Testis (tissue), 2 donors: ENCODE results near the gene MRPL18.

ENCODE experiments used
- POLR2A ChIP-seq: fragments of 450-650 bp; IDR thresholded peaks from one replicate; pipeline ENCODE4 v1.6.1; 2017; ENCODE audit warnings: antibody characterized with exemption, mild to moderate bottlenecking, moderate library complexity
- TF ChIP-seq, protein P1 (sequence below), 3 experiments: fragments of 450-650 bp in 2 of 3; fragments of 200-600 bp in 1 of 3; sonication (generic) in 1 of 3; IDR thresholded peaks; one replicate each; pipeline ENCODE4 v1.5.1; 2016 to 2019; ENCODE audit warnings: antibody characterized with exemption in 3 of 3, mild to moderate bottlenecking in 2 of 3, moderate library complexity in 1 of 3

DNA sequence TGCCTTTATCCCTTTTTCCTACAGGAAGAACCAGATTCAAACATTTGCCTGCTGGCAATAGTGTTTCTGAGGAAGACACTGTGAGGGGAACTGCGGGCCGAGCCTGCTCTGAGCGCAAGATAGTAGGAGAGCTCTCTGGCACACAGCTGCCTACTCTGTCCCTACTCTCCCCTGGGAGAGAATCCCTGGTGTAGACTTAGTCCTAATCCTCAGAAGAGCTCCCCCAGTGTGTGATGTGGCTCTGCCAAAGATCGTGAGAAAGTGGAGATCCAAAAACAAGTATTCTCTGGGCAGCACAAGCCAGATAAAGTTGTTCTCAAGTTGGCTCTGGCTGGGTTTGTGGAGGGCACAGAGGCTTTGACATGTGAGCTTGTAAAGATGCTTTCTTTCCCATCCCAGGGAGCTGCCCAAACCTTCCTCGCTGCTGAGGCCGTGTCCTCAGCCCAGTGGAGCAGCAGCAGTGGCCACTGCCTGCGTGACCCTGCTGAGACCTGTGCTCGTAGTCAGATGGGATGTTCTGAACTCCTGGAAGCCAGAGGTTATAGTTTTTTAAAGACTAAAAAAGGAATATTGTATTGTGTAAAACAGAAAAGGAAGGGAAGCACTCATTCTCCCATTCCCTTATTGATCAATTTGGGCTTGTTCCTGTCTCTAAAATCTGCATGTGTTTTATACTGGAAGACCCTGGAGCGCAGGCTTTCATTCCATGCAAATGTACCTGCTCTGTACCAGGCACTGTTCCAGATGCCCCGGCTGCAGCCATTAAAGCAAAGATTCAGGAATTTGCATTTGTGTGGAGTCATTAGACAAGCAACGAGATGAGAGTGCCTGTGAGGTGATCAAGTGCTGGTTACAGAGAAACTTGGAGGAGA lies 40.5 kb downstream of the MRPL18 start:
- TF ChIP-seq, protein P1, sequence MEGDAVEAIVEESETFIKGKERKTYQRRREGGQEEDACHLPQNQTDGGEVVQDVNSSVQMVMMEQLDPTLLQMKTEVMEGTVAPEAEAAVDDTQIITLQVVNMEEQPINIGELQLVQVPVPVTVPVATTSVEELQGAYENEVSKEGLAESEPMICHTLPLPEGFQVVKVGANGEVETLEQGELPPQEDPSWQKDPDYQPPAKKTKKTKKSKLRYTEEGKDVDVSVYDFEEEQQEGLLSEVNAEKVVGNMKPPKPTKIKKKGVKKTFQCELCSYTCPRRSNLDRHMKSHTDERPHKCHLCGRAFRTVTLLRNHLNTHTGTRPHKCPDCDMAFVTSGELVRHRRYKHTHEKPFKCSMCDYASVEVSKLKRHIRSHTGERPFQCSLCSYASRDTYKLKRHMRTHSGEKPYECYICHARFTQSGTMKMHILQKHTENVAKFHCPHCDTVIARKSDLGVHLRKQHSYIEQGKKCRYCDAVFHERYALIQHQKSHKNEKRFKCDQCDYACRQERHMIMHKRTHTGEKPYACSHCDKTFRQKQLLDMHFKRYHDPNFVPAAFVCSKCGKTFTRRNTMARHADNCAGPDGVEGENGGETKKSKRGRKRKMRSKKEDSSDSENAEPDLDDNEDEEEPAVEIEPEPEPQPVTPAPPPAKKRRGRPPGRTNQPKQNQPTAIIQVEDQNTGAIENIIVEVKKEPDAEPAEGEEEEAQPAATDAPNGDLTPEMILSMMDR (IDR thresholded peaks at IDR 0.05), result no peak
- no peak for TF ChIP-seq POLR2A
